DOHH2 (cell line): ENCODE measurements around the gene METTL8.

ENCODE experiments used
- H3F3A ChIP-seq: fragments of 200-600 bp; sonication (generic), shearing (Covaris generic); 2 replicates; pipeline ENCODE4 v1.6.0; 2016; ENCODE audit warnings: antibody characterized with exemption, mild to moderate bottlenecking; ENCODE audit not compliant: control insufficient read depth, insufficient read depth
- H3K27ac ChIP-seq: fragments of 200-600 bp; sonication (generic); 2 replicates; pipeline ENCODE4 v1.5.1; 2014; ENCODE audit warnings: low read depth, mild to moderate bottlenecking, low read length, moderate library complexity
- H3K27me3 ChIP-seq: fragments of 200-600 bp; sonication (generic); 2 replicates; pipeline ENCODE4 v1.6.1; 2014; ENCODE audit warnings: mild to moderate bottlenecking, low read length, mixed read lengths; ENCODE audit not compliant: control insufficient read depth
- H3K36me3 ChIP-seq: fragments of 200-600 bp; sonication (generic); 2 replicates; pipeline ENCODE4 v1.6.1; 2014; ENCODE audit warnings: mild to moderate bottlenecking, low read length, moderate library complexity, mixed read lengths; ENCODE audit not compliant: control insufficient read depth
- H3K4me1 ChIP-seq: fragments of 200-600 bp; sonication (generic); 2 replicates; pipeline ENCODE4 v1.6.1; 2014; ENCODE audit warnings: mild to moderate bottlenecking, low read length, mixed read lengths; ENCODE audit not compliant: control insufficient read depth
- H3K4me2 ChIP-seq: fragments of 200-600 bp; sonication (generic); 2 replicates; pipeline ENCODE4 v1.6.0; 2014; ENCODE audit warnings: mild to moderate bottlenecking, low read length, moderate library complexity
- H3K4me3 ChIP-seq: fragments of 200-600 bp; sonication (generic); 2 replicates; pipeline ENCODE4 v1.5.1; 2014; ENCODE audit warnings: mild to moderate bottlenecking, low read length, mixed read lengths
- H3K79me2 ChIP-seq: fragments of 200-600 bp; sonication (generic); 2 replicates; pipeline ENCODE4 v1.6.1; 2014; ENCODE audit warnings: mild to moderate bottlenecking, low read length, mixed read lengths; ENCODE audit not compliant: control insufficient read depth
- H3K9me2 ChIP-seq: fragments of 200-600 bp; sonication (generic); replicated peaks from 2 replicates; pipeline ENCODE4 v1.6.1; 2014; ENCODE audit warnings: mild to moderate bottlenecking, low read length, mixed read lengths; ENCODE audit not compliant: control insufficient read depth
- H3K9me3 ChIP-seq: fragments of 200-600 bp; sonication (generic); 2 replicates; pipeline ENCODE4 v1.6.1; 2014; ENCODE audit warnings: antibody characterized with exemption, low read length, mixed read lengths; ENCODE audit not compliant: control insufficient read depth, insufficient read depth
- H4K20me1 ChIP-seq: fragments of 200-600 bp; sonication (generic); 2 replicates; pipeline ENCODE4 v1.6.0; 2014; ENCODE audit warnings: low read depth, mild to moderate bottlenecking, antibody characterized with exemption, low read length, moderate library complexity; ENCODE audit not compliant: control insufficient read depth, insufficient read depth
- CTCF ChIP-seq: fragments of 200-600 bp; sonication (generic); IDR thresholded peaks from one replicate; pipeline ENCODE4 v1.5.1; 2014; ENCODE audit warnings: antibody characterized with exemption, mild to moderate bottlenecking, low read depth, low read length; ENCODE audit not compliant: poor library complexity, severe bottlenecking
- EZH2phosphoT487 ChIP-seq: fragments of 200-600 bp; sonication (generic); IDR thresholded peaks from 2 replicates; pipeline ENCODE4 v1.6.1; 2017; ENCODE audit warnings: borderline replicate concordance, mild to moderate bottlenecking, antibody characterized with exemption, low read length, moderate library complexity, mixed read lengths

METTL8 gene

GRCh38 chr2:171404719-171405118 lies 29.1 kb downstream of the METTL8 start:
- Histone ChIP-seq H3F3A (no peaks in the 10 kb centered on the region), H3K9me2 (no peaks in the 10 kb centered on the region), H3K4me1 (peaks cover 32% of the 10 kb centered on the region), H3K27ac (no peak overlapping the region), H3K36me3 (no peaks in the 10 kb centered on the region), H3K79me2 (peaks cover 25% of the 10 kb centered on the region), H4K20me1 (no peaks in the 10 kb centered on the region), H3K9me3 (peaks cover 8% of the 10 kb centered on the region), H3K27me3 (no peaks in the 10 kb centered on the region), H3K4me2 (no peak overlapping the region), H3K4me3 (no peak overlapping the region)
- no peak for TF ChIP-seq EZH2phosphoT487
- TF ChIP-seq CTCF = no peak

GRCh38 chr2:171404261-171404660 lies 29.5 kb downstream of the METTL8 start:
- no peak for TF ChIP-seq EZH2phosphoT487
- TF ChIP-seq CTCF = no peak
- H3K36me3 ChIP-seq = no peaks in the 10 kb centered on the region
- H3K9me3 ChIP-seq = peaks cover 8% of the 10 kb centered on the region
- H3K4me2 ChIP-seq = no peak overlapping the region
- H3K4me1 ChIP-seq = peaks cover 33% of the 10 kb centered on the region
- H3K27ac ChIP-seq = no peak overlapping the region
- H3F3A ChIP-seq = no peaks in the 10 kb centered on the region
- peaks cover 23% of the 10 kb centered on the region for H3K79me2 ChIP-seq
- no peaks in the 10 kb centered on the region for H3K27me3 ChIP-seq
- H3K4me3 ChIP-seq = no peak overlapping the region
- H4K20me1 ChIP-seq = no peaks in the 10 kb centered on the region
- H3K9me2 ChIP-seq = no peaks in the 10 kb centered on the region

- H3K27ac ChIP-seq = no peak overlapping the region
- H3K79me2 ChIP-seq = peaks cover 26% of the 10 kb centered on the region
- no peak overlapping the region for H3K4me3 ChIP-seq
These were observed 30.7 kb downstream of the METTL8 start for GRCh38 chr2:171402906-171403580.

More at GRCh38 chr2:171402906-171403580, 30.7 kb downstream of the METTL8 start:
- H3K9me3 ChIP-seq = peaks cover 8% of the 10 kb centered on the region
- no peaks in the 10 kb centered on the region for H4K20me1 ChIP-seq
- peaks cover 37% of the 10 kb centered on the region for H3K4me1 ChIP-seq
- H3K27me3 ChIP-seq = no peaks in the 10 kb centered on the region
- no peaks in the 10 kb centered on the region for H3K9me2 ChIP-seq
- H3K4me2 ChIP-seq = no peak overlapping the region
- H3K36me3 ChIP-seq = no peaks in the 10 kb centered on the region
- no peak for TF ChIP-seq CTCF
- H3F3A ChIP-seq = no peaks in the 10 kb centered on the region
